ENCODE results near the gene ENO2. TPM values are rescaled to one million over a fixed set of nuclear protein-coding genes. Genes with fewer than 3 reads are reported as not detected.
A peak's percentile ranks its signal among the peaks of the same experiment; 100 is the strongest.

ENO2 gene
- total RNA-seq, 1 experiment from 2014 or later, result 166 TPM

DNA sequence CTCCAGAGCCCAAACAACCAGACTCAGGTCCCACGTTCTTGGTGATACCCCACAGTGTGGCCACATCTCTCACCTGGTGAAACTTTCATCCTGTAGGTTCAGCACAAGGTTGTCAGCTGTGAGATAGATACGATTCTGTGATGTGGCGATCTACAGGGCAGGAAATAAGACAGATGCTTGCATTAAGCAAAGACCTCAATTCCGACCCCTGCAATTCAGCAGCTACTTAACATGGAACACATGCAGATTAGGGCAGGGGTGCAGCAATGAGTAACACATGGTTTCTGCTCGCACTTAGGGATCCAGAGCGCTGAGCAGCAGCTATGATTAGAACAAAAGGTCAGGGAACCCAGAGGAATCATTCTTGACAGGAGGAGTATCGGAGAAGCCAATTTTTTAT lies 52.0 kb downstream of the ENO2 start:
- Histone ChIP-seq H3K14ac (ENCODE audit: insufficient read depth, low read length) (no peak overlapping the region), H2BK120ac (ENCODE audit: low read depth, low read length, poor library complexity, severe bottlenecking) (no peak overlapping the region), H3K9ac (ENCODE audit: extremely low read depth, insufficient read length, low read length) (no peak overlapping the region), H2BK15ac (ENCODE audit: low read depth, low read length) (no peak overlapping the region), H3T11ph (ENCODE audit: low read length) (no peak overlapping the region), H4K8ac (replicated peaks; ENCODE audit: insufficient read length, low read depth, low read length) (no peak overlapping the region), H4K5ac (ENCODE audit: insufficient read length, low read depth, low read length) (no peak overlapping the region), H3K9me3 (ENCODE audit: control insufficient read depth, low read depth, low read length) (no peaks in the 10 kb centered on the region), H3K23me2 (ENCODE audit: insufficient read length, low read depth, low read length, poor library complexity, severe bottlenecking) (peaks cover 19% of the 10 kb centered on the region), H3K56ac (ENCODE audit: insufficient read length, low read depth, low read length) (no peak overlapping the region), H3K4ac (ENCODE audit: low read depth, low read length) (no peak overlapping the region), H3K27me3 (ENCODE audit: insufficient read depth, low read length) (no peaks in the 10 kb centered on the region), H2BK5ac (ENCODE audit: insufficient read length, low read length) (no peak overlapping the region), H3K23ac (ENCODE audit: insufficient read length, low read depth, low read length) (no peak overlapping the region), H4K91ac (ENCODE audit: insufficient read length, low read depth, low read length) (no peak overlapping the region), H2BK12ac (ENCODE audit: insufficient read length, low read depth, low read length) (no peak overlapping the region), H2AFZ (ENCODE audit: low read length) (no peak overlapping the region), H3K4me2 (ENCODE audit: insufficient read depth, insufficient read length, low read length) (no peak overlapping the region), H2BK20ac (ENCODE audit: low read depth, low read length, poor library complexity, severe bottlenecking) (no peak overlapping the region), H3K79me1 (ENCODE audit: insufficient read depth, low read depth, low read length, poor library complexity, severe bottlenecking) (peaks cover 7% of the 10 kb centered on the region), H3K79me2 (ENCODE audit: insufficient read depth, low read length) (peaks cover 11% of the 10 kb centered on the region; the same call in 1 of the 2 replicates), H3K27ac (ENCODE audit: insufficient read length, low read depth, low read length) (no peak overlapping the region), H3K18ac (ENCODE audit: insufficient read length, low read depth, low read length) (no peak overlapping the region), H3K4me1 (ENCODE audit: insufficient read depth, low read length) (peaks cover 4% of the 10 kb centered on the region; the same call in 1 of the 2 replicates), H2AK5ac (ENCODE audit: insufficient read length, low read length) (no peak overlapping the region), H4K20me1 (ENCODE audit: control insufficient read depth, insufficient read depth, insufficient read length) (peaks cover 2% of the 10 kb centered on the region)
- no peak for DNase-seq
- TF ChIP-seq, protein P1, sequence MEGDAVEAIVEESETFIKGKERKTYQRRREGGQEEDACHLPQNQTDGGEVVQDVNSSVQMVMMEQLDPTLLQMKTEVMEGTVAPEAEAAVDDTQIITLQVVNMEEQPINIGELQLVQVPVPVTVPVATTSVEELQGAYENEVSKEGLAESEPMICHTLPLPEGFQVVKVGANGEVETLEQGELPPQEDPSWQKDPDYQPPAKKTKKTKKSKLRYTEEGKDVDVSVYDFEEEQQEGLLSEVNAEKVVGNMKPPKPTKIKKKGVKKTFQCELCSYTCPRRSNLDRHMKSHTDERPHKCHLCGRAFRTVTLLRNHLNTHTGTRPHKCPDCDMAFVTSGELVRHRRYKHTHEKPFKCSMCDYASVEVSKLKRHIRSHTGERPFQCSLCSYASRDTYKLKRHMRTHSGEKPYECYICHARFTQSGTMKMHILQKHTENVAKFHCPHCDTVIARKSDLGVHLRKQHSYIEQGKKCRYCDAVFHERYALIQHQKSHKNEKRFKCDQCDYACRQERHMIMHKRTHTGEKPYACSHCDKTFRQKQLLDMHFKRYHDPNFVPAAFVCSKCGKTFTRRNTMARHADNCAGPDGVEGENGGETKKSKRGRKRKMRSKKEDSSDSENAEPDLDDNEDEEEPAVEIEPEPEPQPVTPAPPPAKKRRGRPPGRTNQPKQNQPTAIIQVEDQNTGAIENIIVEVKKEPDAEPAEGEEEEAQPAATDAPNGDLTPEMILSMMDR (conservative IDR thresholded peaks at IDR 0.05), result no peak
- H3K27ac Mint-ChIP-seq, result peak overlapping the region in 1 of 3 experiments; percentile 83; a peak in 2 of 7 replicates
- peaks cover 39 to 62% (median 49%) of the 10 kb centered on the region in 3 experiments for H3K36me3 Mint-ChIP-seq (ENCODE audit: insufficient read depth in 1 of 3, low read depth in 3 of 3)
- H3K27me3 Mint-ChIP-seq (ENCODE audit: low read depth), result no peaks in the 10 kb centered on the region
- WGBS (ENCODE audit: extremely low coverage, insufficient read length, low lambda C conversion rate), result no CpG with 5 or more reads among the region's 7 CpGs
- H3K9me3 Mint-ChIP-seq, result no peaks in the 10 kb centered on the region; a peak in 2 of 5 replicates
- peak overlapping the region in 1 of 2 experiments; percentile 54; a peak in 1 of 5 replicates for H3K4me3 Mint-ChIP-seq
- H3K4me1 Mint-ChIP-seq, result peaks cover 39 to 57% of the 10 kb centered on the region in 2 experiments

Data from H9 (cell line).